NCI-H1417 treated with DMSO at 0.1 percent for 48 hours (cell line): Measurements from ENCODE around the gene TMOD3.

ENCODE experiments used
- DNase-seq: peaks from one replicate; lab custom pipeline; 2025; lab: John Stamatoyannopoulos, UW

Gene TMOD3

DNA sequence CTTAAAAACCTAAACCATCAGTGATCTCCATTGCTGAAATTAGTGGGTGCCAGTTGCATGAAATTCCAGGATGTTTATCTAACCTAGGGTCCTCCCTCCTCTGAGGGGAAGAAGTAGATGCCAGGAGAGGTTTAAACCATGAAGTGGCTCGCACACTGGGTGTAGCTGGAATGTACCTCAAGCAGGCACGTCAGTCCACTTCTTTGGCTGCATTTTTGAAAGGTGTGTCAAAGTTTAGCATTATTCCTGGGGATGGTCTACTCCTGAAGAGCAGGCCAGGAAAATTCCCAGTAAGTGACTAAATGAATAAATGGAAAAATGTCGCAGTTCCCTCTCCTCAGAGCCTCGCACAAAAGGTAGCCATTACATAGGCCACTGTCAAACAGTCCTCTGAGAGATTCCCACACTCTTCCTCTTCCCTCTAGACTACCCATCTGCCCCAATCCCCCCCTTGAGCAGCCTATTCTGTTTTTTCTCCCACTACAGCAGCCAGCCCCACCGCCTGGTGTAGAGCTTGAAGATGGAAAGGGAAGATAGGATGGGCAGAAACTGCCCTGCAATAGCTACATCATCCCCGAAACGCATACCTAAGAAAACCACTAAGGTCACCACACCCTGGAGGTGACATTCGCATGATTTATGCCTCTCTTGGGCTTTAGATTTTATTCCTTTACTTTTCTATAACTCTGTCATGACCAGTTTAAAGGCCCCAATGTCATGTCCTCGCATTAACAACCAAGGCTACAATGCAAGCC lies 655 bp upstream of the TMOD3 start:
- no peak for DNase-seq

GRCh38 chr15:51830276-51830806 lies 888 bp downstream of the TMOD3 start:
- DNase-seq = no peak

DNA sequence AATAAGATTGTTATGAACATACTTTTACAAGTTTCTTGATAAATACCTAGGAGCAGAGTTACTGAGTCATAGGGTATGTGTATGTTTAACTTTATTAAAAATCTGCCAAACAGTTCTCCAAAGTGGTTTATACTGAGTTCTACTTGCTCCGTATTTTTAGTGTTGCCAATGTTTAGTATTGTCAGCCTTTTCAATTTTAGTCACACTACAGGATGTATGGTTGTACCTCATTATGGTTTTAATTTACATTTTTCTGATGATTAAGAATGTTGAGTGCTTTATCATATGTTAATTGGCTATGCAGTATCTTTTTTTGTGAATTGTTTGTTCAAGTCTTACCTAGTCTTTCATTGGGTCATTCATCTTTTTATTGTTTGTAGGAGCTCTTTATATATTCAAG lies 4.3 kb downstream of the TMOD3 start:
- DNase-seq = no peak

DNA sequence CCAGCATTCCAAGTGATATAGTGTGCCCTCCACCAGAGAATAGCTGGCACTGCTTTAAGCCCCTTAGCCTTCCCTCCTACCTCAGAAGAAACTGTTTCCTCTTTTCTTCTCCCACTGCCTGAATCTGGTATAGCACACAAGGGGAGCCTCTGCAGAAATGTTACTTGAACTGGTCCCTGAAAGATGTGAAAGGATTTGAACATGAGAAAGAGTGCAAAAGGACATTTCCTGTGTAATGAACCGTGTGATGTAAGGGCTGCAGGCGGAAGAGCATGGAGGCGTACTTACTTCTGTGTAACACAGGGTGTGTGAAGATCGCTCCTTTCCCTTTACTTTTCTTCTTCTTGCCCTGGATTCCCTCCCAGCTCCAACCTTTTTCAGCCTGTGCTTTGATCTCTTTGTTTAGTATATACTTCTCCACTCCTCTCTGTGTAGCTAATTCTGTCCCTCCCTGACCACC lies 8.4 kb downstream of the TMOD3 start:
- no peak for DNase-seq

DNA sequence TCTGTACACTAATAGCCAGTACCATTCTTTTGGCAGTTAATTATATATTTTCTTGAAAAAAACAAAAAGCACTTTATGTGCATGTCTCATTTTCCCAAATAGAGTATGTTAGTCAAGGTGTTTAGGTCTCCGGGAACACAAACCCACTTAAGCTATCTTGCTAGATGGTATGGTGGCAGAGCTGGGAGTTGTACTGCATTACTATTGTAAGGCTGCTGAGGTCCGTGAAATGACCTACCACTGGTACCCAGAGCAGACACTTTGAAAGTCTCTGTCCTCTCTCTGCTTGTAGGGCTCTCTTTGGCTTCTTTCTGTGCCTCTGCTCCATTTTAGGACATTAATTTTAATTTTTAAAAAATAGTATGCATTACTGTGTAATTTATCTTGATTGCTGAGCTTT lies 8.8 kb downstream of the TMOD3 start:
- DNase-seq = no peak

- no peak for DNase-seq
These were observed 11.2 kb downstream of the TMOD3 start for GRCh38 chr15:51840692-51841091.

- DNase-seq = no peak
These were observed 12.1 kb downstream of the TMOD3 start for GRCh38 chr15:51841406-51842040.

GRCh38 chr15:51842265-51842664 lies 12.8 kb downstream of the TMOD3 start:
- DNase-seq = no peak

GRCh38 chr15:51842852-51843737 lies 13.6 kb downstream of the TMOD3 start:
- no peak for DNase-seq

DNA sequence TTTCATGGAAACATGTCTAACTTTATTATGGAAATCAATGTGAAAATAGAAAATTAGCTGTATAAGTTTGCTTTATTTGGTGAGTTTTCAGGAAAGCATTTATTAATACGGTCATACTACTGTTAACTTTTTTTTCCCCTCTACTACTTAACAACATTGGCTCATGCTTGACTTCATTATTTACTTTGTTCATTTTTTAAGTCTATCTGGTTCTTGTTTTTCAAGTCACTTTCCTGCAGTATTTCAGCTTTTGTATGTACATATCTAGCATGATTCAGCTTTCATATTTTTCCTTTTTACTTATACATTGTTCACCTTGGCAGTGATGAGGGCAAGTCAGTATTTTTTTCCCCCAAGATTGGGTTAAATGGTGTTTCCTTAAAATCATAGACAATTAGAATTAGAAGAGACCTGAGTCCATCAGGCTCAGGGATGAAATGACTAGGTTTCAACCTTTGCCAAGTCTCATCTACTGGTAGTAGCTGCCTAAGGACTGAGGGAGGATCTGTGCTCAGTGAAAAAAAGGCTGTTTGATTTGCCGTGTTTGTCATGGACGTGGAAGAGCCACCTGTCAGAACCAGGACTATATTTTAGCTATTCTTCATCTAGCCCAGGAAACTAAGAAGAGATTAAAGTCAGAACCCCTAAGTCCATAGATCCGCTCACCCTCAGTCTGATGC lies 15.4 kb downstream of the TMOD3 start:
- no peak for DNase-seq

GRCh38 chr15:51846066-51846462 lies 16.6 kb downstream of the TMOD3 start:
- no peak for DNase-seq

DNA sequence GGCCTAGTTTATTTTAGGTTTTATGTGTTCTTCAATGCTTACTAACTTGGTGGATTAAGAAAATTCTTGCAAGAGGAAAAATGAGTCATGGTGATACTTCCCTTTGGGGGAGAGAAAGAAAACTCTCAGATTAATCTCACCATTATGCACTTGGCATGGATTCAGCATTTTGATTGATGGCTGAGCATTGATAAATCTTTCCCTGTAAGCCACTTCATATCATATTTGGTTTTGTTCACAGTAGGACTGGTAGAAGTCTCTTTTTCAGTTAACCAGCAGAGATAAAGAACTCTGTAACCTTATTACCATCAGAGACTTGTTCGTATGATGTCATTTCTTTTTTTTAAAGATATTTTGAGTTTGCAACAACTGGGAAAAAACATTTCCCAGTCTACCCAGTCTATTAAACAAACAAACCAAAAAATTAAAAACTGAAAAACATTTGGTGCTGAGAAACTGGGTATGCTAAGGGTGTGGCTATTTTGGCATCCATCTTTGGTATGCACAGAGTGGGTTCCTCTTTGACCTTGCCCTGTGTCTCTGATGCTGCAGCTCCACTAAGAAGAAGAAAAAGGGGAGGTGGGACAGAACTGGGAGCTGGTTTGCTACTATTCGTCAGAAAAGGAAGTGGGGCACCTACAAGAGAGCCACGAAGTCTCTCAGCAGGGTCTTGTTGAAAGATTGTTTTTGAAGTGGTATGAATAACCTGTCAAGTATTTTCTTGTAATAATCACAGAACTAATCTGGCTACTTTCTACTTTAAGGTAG lies 17.2 kb downstream of the TMOD3 start:
- DNase-seq = no peak

DNA sequence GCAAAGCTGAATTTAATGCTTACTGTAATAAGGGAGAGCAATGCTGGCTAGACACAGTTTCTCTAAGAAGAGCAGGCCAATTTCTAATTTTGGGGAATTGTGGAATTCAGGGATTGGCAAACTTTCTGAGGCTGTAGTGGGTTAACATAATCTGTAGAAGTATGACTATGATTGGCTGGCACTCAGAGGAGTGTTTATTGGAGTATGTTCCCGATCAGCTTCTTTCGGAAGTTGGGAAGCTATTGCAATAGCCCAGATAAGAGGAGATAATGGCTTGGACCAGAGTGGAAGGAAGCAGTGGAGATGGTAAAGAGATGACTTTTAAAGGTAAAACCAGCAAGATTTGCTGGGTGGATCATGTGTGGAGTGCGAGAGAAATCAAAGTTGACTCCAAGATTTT lies 19.4 kb downstream of the TMOD3 start:
- DNase-seq = no peak

GRCh38 chr15:51849860-51850259 lies 20.4 kb downstream of the TMOD3 start:
- DNase-seq = no peak

DNA sequence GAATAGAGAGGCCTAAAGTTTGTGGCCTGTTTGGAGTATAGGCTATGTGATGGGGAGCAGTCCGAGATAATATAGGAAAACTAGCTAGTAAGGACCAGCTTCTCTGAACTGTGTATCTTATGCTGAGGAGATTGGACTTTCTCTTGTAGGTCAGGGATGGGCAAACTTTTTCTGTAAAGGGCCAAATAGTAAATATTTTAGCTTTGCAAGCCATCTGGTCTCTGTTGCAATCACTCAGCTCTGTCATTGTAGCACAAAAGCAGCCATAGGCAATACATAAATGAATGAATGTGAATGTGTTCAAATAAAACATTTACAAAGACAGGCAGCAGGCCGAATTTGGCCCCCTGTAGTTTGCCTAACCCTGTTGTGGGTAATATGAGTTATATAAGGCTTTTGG lies 24.5 kb downstream of the TMOD3 start:
- DNase-seq = no peak

GRCh38 chr15:51855612-51856011 lies 26.2 kb downstream of the TMOD3 start:
- DNase-seq = no peak

GRCh38 chr15:51856714-51857380 lies 27.4 kb downstream of the TMOD3 start:
- no peak for DNase-seq

DNA sequence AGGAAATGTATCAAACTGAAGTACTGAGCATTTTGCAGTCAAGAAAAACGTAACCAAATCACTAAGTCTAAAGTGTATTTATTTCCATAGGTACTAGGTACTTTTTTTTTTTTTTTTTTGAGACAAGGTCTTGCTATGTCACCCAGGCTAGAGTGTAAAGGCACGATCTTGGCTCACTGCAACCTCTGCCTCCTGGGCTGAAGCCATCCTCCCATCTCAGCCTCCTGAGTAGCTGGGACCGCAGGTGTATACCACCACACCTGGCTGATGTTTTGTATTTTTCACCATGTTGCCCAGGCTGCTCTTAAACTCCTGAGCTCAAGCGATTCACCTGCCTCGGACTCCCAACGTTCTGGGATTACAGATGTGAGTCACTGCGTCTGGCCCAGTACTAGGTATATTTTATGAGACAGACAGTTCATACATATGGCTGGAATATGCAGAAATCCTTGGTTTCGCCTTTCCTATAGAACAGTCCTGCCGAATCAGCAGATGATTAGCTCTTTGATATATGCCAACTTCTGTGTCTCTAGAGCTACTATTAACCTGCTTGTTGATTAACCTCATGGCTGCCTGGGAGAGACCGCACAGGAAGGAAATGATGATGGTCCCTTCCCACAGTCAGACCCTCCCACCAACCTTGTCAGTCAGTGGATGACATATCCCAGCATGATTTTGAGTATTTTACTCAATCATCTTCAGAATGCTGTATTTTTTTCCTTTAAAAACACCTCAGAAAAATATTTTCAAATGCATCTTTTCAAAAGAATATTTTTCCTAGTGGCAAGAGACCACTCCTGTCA lies 32.3 kb downstream of the TMOD3 start:
- no peak for DNase-seq

DNA sequence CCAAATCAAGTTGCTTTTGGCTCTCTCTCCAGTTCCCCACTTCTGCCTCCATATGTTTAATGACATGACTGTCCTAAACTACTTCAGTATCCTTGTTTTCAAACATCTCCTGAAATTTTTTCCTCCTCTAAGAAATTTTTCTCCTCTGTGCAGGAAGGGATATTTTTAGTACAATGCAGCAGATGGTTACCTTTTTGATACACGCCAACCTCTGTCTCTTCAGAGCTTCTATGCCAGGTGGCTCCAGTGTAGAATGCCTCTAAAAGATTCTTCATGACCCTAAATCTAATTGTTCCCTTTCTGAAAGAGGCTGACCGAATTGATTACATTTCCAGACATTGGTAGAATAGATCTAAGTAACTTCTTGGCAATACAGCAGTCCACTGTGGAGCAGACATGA lies 33.7 kb downstream of the TMOD3 start:
- no peak for DNase-seq
